Measurements from ENCODE around the gene LGR5. TPM values are rescaled to one million over a fixed set of nuclear protein-coding genes. Genes with fewer than 3 reads are reported as not detected.

The LGR5 gene
- total RNA-seq, 1 donor from 2014 or later = 0.54 TPM

DNA sequence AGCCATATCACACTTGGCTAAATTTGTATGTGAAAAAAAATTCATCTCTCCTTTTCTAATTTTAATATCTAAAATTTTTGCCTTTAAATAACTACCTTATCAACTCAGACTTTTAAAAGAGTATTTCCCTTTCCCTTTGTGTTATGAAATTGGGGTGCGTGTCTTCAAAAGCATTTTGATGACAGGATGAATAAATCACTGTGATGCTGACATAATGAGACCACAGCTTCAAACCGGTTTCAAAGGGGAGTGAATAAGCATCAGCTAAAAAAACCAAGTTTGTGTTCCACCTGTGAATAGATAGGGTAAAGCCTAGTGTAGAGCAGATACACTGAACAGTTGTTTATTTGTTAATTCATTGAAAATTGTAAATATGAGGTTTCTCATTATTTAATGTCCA lies 85.0 kb downstream of the LGR5 start:
- TF ChIP-seq, protein P1, sequence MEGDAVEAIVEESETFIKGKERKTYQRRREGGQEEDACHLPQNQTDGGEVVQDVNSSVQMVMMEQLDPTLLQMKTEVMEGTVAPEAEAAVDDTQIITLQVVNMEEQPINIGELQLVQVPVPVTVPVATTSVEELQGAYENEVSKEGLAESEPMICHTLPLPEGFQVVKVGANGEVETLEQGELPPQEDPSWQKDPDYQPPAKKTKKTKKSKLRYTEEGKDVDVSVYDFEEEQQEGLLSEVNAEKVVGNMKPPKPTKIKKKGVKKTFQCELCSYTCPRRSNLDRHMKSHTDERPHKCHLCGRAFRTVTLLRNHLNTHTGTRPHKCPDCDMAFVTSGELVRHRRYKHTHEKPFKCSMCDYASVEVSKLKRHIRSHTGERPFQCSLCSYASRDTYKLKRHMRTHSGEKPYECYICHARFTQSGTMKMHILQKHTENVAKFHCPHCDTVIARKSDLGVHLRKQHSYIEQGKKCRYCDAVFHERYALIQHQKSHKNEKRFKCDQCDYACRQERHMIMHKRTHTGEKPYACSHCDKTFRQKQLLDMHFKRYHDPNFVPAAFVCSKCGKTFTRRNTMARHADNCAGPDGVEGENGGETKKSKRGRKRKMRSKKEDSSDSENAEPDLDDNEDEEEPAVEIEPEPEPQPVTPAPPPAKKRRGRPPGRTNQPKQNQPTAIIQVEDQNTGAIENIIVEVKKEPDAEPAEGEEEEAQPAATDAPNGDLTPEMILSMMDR (IDR thresholded peaks at IDR 0.05; ENCODE audit: unreplicated experiment) = no peak
- Mint-ChIP-seq H3K27ac (no peak overlapping the region), H3K27me3 (ENCODE audit: low read depth) (peaks cover 7% of the 10 kb centered on the region), H3K4me1 (no peaks in the 10 kb centered on the region), H3K4me3 (no peak overlapping the region), H3K9me3 (peaks cover 4% of the 10 kb centered on the region), H3K36me3 (no peaks in the 10 kb centered on the region)
- no peak for DNase-seq (ENCODE audit: low spot score in 2 of 2, unreplicated experiment in 2 of 2)

DNA sequence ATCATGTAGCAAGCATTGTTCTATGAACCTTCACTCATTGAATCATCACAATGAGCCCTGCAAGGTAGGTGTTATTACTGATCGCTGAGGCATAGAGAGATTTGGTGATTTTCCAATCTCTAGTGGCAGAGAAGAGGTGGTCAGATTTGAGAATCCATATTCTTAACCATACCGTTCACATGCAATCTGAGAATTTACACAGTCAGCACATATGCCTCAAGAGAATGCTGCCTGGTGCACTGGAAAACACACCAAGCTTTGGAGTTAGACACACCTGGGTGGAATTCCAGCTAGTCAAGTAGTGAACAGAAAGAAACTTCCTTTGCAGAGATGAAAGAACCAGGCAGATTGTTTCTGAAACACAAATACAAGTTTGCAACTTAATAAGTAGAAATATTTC lies 94.1 kb downstream of the LGR5 start:
- Mint-ChIP-seq H3K27me3 (ENCODE audit: low read depth) (no peaks in the 10 kb centered on the region), H3K27ac (no peak overlapping the region), H3K4me3 (no peak overlapping the region), H3K4me1 (no peaks in the 10 kb centered on the region), H3K36me3 (no peaks in the 10 kb centered on the region), H3K9me3 (no peaks in the 10 kb centered on the region)
- TF ChIP-seq, protein P1 (IDR thresholded peaks at IDR 0.05; ENCODE audit: unreplicated experiment) = no peak
- DNase-seq (ENCODE audit: low spot score in 2 of 2, unreplicated experiment in 2 of 2) = no peak

DNA sequence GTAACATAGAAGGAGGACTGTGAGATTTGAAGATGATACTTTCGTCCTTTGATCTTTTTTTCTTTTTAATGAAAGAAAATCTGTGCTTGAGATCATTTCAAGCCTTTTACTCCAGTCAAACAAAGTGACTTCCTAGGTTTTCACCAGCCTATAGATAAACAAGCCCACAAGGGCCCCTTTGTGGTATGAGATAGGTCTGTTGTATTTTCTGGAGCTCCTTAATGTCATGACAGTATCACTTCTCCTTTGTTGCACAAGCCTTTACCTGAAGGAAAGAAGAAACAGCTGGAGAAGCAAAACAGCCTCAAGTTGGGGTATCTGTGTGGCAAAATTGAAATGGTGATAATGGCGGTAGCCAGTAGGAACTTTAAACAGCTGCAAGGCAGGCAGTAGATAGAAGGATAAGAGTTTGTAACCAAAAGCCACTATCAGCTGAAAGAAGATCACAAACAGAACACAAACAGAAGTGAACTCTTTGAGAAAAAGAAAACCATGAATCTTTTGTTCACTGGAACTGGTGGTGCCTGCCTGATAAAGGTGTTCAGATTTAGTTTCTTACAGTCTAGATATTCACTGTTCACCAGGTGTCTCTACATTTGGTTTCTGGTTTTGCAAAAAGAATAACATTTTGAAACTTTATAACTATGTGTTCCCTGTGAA lies 96.8 kb downstream of the LGR5 start:
- no peaks in the 10 kb centered on the region for H3K4me1 Mint-ChIP-seq
- peaks cover 3% of the 10 kb centered on the region for H3K27me3 Mint-ChIP-seq (ENCODE audit: low read depth)
- no peak for DNase-seq (ENCODE audit: low spot score in 2 of 2, unreplicated experiment in 2 of 2)
- H3K4me3 Mint-ChIP-seq = no peak overlapping the region
- H3K36me3 Mint-ChIP-seq = no peaks in the 10 kb centered on the region
- TF ChIP-seq, protein P1 (IDR thresholded peaks at IDR 0.05; ENCODE audit: unreplicated experiment) = no peak
- H3K27ac Mint-ChIP-seq = no peak overlapping the region
- H3K9me3 Mint-ChIP-seq = no peaks in the 10 kb centered on the region

DNA sequence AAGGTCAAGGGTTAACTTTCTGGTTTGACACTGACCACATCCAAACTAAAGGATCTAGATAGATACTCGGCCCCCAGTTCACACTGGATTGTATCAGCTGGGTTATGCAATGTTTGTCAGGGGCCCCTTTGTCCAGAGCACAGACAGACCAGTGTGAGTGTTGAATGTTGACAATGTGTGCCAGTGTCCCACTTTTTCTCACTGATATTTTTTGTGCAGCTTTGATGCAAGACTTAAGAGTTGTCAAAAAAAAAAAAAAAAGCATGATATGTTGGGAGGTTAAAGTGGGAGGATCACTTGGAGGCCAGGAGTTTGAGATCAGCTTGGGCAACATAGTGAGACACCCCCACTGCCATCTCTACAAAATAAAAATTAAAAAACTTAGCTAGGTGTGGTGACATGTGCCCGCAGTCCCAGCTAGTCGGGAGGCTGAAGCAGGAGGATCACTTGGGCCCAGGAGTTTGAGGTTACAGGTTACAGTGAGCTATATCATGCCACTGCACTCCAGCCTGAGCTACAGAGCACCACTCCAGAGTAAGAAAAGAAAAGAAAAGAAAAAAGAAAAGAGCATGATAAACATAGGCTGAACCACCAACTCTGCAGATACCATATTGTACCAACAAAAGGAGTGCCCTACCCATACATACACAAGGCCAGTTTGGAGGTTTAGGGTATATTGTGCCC lies 97.5 kb downstream of the LGR5 start:
- no peak for DNase-seq (ENCODE audit: low spot score in 2 of 2, unreplicated experiment in 2 of 2)
- Mint-ChIP-seq H3K4me3 (no peak overlapping the region), H3K27ac (no peak overlapping the region), H3K9me3 (no peaks in the 10 kb centered on the region), H3K4me1 (no peaks in the 10 kb centered on the region), H3K27me3 (ENCODE audit: low read depth) (peaks cover 3% of the 10 kb centered on the region), H3K36me3 (no peaks in the 10 kb centered on the region)
- TF ChIP-seq, protein P1 (IDR thresholded peaks at IDR 0.05; ENCODE audit: unreplicated experiment) = no peak

GRCh38 chr12:71538807-71539206 lies 99.2 kb downstream of the LGR5 start:
- DNase-seq (ENCODE audit: low spot score in 2 of 2, unreplicated experiment in 2 of 2) = no peak
- H3K27me3 Mint-ChIP-seq (ENCODE audit: low read depth) = peaks cover 3% of the 10 kb centered on the region
- H3K27ac Mint-ChIP-seq = no peak overlapping the region
- TF ChIP-seq, protein P1 (IDR thresholded peaks at IDR 0.05; ENCODE audit: unreplicated experiment) = no peak
- no peaks in the 10 kb centered on the region for H3K36me3 Mint-ChIP-seq
- no peak overlapping the region for H3K4me3 Mint-ChIP-seq
- H3K9me3 Mint-ChIP-seq = no peaks in the 10 kb centered on the region
- no peaks in the 10 kb centered on the region for H3K4me1 Mint-ChIP-seq
